Chondrocyte (in vitro differentiated cells): ENCODE results near the gene TMEM220. TPM values are rescaled to one million over a fixed set of nuclear protein-coding genes. Genes with fewer than 3 reads are reported as not detected.
"Not testable (repeated sequence)": the region's sequence is repeated elsewhere in the genome, so short reads cannot be mapped to it uniquely, and the experiment has no call there.

ENCODE experiments used
- DNase-seq: peaks from one replicate; pipeline ENCODE4 v3.0.0; 2021; ENCODE audit warnings: mixed read lengths, low spot score
- H3K27ac Mint-ChIP-seq: one replicate; pipeline ENCODE4 v1.8.0; 2021; ENCODE audit warnings: mild to moderate bottlenecking, moderate library complexity, mixed read lengths; ENCODE audit not compliant: unreplicated experiment
- H3K27me3 Mint-ChIP-seq: 2 replicates; pipeline ENCODE4 v1.8.0; 2021; ENCODE audit warnings: low read depth, mixed read lengths
- H3K36me3 Mint-ChIP-seq: 2 replicates; pipeline ENCODE4 v1.8.0; 2021; ENCODE audit warnings: low read depth, mixed read lengths
- H3K4me1 Mint-ChIP-seq: 2 replicates; pipeline ENCODE4 v1.8.0; 2021; ENCODE audit warnings: low read depth, mild to moderate bottlenecking, mixed read lengths
- H3K4me3 Mint-ChIP-seq: one replicate; pipeline ENCODE4 v1.8.0; 2021; ENCODE audit warnings: mild to moderate bottlenecking, moderate library complexity, mixed read lengths; ENCODE audit not compliant: unreplicated experiment
- H3K9me3 Mint-ChIP-seq: 2 replicates; pipeline ENCODE4 v1.8.0; 2021; ENCODE audit warnings: low read depth, mixed read lengths
- total RNA-seq: library from RNA; stranded (reverse); gene quantifications from 3 replicates; pipeline ENCODE4 v1.2.1, GENCODE V29; 2021
- TF ChIP-seq, protein P1 (sequence below): fragments of 200-600 bp; sonication (generic); IDR thresholded peaks from 2 replicates; pipeline ENCODE4 v1.5.0; 2021; ENCODE audit warnings: antibody characterized with exemption, mild to moderate bottlenecking, moderate library complexity

TMEM220 gene
- total RNA-seq, 1 donor from 2014 or later = 7.6 TPM

DNA sequence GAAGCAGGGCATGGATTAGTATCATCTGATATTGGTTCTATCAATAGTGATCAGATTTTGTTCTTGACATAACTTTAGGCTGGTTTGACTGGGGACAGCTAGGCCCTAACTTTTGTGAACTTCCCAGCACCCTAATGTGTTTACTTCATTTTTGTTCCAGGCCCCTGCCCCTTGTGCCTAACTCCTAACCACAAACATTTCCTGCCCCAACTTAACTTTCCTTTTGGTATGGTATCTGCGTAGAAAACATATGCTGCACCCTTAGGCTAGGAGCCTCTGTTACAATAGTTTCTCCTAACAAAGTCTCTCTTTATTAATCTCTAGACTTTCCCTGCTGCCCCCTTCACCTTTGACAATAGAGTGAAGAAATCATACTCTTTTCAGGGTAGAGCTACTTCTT is 30.0 kb downstream of the TMEM220 start:
- no peak for DNase-seq
- Mint-ChIP-seq H3K27me3 (no peaks in the 10 kb centered on the region), H3K4me3 (no peak overlapping the region), H3K36me3 (peaks cover 2% of the 10 kb centered on the region), H3K4me1 (peaks cover 47% of the 10 kb centered on the region), H3K9me3 (no peaks in the 10 kb centered on the region), H3K27ac (no peak overlapping the region)
- TF ChIP-seq, protein P1, sequence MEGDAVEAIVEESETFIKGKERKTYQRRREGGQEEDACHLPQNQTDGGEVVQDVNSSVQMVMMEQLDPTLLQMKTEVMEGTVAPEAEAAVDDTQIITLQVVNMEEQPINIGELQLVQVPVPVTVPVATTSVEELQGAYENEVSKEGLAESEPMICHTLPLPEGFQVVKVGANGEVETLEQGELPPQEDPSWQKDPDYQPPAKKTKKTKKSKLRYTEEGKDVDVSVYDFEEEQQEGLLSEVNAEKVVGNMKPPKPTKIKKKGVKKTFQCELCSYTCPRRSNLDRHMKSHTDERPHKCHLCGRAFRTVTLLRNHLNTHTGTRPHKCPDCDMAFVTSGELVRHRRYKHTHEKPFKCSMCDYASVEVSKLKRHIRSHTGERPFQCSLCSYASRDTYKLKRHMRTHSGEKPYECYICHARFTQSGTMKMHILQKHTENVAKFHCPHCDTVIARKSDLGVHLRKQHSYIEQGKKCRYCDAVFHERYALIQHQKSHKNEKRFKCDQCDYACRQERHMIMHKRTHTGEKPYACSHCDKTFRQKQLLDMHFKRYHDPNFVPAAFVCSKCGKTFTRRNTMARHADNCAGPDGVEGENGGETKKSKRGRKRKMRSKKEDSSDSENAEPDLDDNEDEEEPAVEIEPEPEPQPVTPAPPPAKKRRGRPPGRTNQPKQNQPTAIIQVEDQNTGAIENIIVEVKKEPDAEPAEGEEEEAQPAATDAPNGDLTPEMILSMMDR = no peak

GRCh38 chr17:10698096-10698818 is 31.6 kb downstream of the TMEM220 start:
- no peak for DNase-seq
- Mint-ChIP-seq H3K9me3 (no peaks in the 10 kb centered on the region), H3K27ac (peak overlapping the region; percentile 96), H3K4me3 (peak overlapping the region; percentile 85), H3K27me3 (no peaks in the 10 kb centered on the region), H3K36me3 (peaks cover 5% of the 10 kb centered on the region), H3K4me1 (peaks cover 58% of the 10 kb centered on the region)
- TF ChIP-seq, protein P1 = no peak

DNA sequence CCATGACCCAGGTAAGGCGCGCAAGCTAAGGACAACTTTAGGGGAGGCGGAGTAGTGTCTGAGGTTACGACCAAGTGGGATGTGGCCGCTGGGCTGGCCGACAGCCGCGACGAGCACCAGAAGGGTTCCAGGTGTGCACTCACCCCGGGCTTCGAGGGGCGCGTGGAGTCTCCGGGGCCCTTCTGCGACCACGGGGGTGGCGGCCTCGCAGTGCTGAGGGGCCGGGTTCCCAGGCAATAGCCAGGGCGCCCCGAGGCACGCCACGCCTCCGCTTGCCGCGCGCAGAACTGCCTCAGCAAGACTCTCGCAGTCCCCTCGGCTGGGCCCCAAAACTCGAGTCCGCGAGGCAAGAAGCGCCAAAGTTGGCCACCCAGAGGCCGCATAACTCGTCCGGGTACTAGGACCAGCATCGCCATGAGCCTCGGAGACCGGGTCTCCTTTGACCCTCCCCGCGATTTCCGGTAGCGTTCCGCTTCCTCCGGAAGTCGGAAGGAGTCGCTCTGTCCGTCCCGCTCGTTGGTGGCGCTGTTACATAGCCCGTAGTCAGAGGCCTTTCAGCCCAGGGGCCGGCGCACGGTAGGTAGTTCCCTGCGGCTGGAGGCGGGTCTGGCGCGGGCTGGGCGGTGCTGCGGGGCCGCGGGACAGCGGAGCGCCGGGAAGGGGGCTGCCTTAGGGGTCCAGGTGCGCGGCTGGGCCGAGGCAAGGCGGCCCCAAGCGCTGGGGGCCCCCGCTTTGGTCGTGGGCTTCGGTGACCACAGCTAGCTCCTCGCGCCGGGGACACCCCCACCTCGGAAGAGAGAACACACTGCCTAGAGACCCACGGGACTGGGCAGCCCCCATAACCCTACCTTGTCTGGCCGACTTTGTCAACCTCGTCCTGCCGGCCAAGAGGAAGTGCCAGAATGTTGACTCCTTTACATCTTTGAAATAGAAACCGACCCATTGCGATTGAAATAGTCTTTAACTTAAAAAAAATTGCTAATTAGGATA is 32.4 kb downstream of the TMEM220 start, which contains the start of the genes ADPRM and SCO1:
Gene ADPRM (plus strand): TSS at position 503 of the 990 bp plus-strand sequence. CDS start 7,333 bp downstream, outside the sequence.
Gene SCO1 (minus strand): TSS at position 442 of the 990 bp plus-strand sequence. CDS start 26 bp downstream, at position 416.
- H3K4me1 Mint-ChIP-seq = peaks cover 51% of the 10 kb centered on the region
- H3K27ac Mint-ChIP-seq = peak within 1 kb of the TSS; percentile 96
- no peaks in the 10 kb centered on the region for H3K27me3 Mint-ChIP-seq
- TF ChIP-seq, protein P1 = peak; percentile 78
- peak within 1 kb of the TSS; percentile 85 for H3K4me3 Mint-ChIP-seq
- H3K9me3 Mint-ChIP-seq = no peaks in the 10 kb centered on the region
- DNase-seq = peak; percentile 94
- H3K36me3 Mint-ChIP-seq = peaks cover 8% of the 10 kb centered on the region

DNA sequence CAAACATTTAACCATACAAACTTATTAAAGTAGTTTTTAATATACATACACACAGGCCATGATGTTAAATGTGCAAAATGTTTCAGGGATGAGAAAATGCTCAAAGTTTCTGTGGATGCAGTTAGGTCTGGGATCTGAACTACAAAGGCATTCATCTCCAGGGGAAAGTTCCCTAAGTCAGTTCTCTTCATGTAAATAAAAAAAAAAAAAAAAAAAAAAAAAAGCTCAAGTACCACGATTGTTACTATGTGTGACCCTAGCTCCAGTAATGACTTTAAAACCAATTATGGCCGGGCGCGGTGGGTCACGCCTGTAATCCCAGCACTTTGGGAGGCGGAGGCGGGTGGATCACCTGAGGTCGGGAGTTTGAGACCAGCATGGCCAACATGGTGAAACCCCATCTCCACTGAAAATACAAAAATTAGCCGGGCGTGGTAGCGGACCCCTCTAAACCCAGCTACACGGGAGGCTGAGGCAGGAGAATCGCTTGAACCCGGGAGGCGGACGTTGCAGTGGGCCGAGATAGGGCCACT is 33.9 kb downstream of the TMEM220 start:
- not testable (repeated sequence) for H3K27me3 Mint-ChIP-seq, H3K9me3 Mint-ChIP-seq, DNase-seq
- H3K4me1 Mint-ChIP-seq = peaks cover 41% of the 10 kb centered on the region
- peak overlapping the region; percentile 85 for H3K4me3 Mint-ChIP-seq
- peaks cover 12% of the 10 kb centered on the region for H3K36me3 Mint-ChIP-seq
- peak overlapping the region; percentile 49 for H3K27ac Mint-ChIP-seq

- no peak overlapping the region for H3K4me3 Mint-ChIP-seq
These were observed 42.3 kb downstream of the TMEM220 start for GRCh38 chr17:10687499-10687898.

More at GRCh38 chr17:10687499-10687898, 42.3 kb downstream of the TMEM220 start:
- Mint-ChIP-seq H3K36me3 (peaks cover 33% of the 10 kb centered on the region), H3K9me3 (no peaks in the 10 kb centered on the region), H3K27ac (no peak overlapping the region), H3K27me3 (no peaks in the 10 kb centered on the region), H3K4me1 (peaks cover 42% of the 10 kb centered on the region)
- DNase-seq = no peak
- TF ChIP-seq, protein P1 = no peak
